WTC11 (cell line): Measurements from ENCODE around the gene ARCN1.

Experiments used
- CREM ChIP-seq: sonication (generic); formaldehyde crosslinking; IDR thresholded peaks from 2 replicates; pipeline ENCODE4 v1.8.1; 2022; ENCODE audit warnings: mild to moderate bottlenecking, missing genetic modification reagents, moderate library complexity
- TP53 ChIP-seq: sonication (generic); formaldehyde crosslinking; IDR thresholded peaks from 2 replicates; pipeline ENCODE4 v1.8.1; 2023; ENCODE audit warnings: mild to moderate bottlenecking, missing genetic modification reagents
- USF1 ChIP-seq: sonication (generic); formaldehyde crosslinking; IDR thresholded peaks from 2 replicates; pipeline ENCODE4 v1.8.0; 2022; ENCODE audit warnings: mild to moderate bottlenecking, missing genetic modification reagents
- ZNF532 ChIP-seq: fragments of 250-450 bp; sonication (Bioruptor Pico); IDR thresholded peaks from 2 replicates; pipeline ENCODE4 v1.9.0; 2021; ENCODE audit warnings: mild to moderate bottlenecking, borderline replicate concordance

- TF ChIP-seq ZNF532 (CRISPR knock-in tag) (no peak), CREM (CRISPR knock-in tag) (no peak), TP53 (CRISPR knock-in tag) (no peak), USF1 (CRISPR knock-in tag) (no peak)
Observed at GRCh38 chr11:118524757-118525470, 47.3 kb upstream of the ARCN1 start.
